G401.6 (cell line): ENCODE measurements around the gene ZCCHC7.
"Not testable (repeated sequence)": the region's sequence is repeated elsewhere in the genome, so short reads cannot be mapped to it uniquely, and the experiment has no call there.

Source experiments
- FAIRE-seq: peaks from 2 replicates; lab custom pipeline; 2012; peaks lifted over from hg19 to GRCh38; lab: Jason Lieb, UNC

ZCCHC7 gene

GRCh38 chr9:37378613-37379004, 258.2 kb downstream of the ZCCHC7 start:
- no peak for FAIRE-seq

GRCh38 chr9:37379835-37380234, 259.5 kb downstream of the ZCCHC7 start:
- no peak for FAIRE-seq

- no peak for FAIRE-seq
Measured at GRCh38 chr9:37380570-37380969, 260.2 kb downstream of the ZCCHC7 start.

- FAIRE-seq = no peak
Measured at GRCh38 chr9:37381094-37381741, 260.8 kb downstream of the ZCCHC7 start.

- no peak for FAIRE-seq
Measured at GRCh38 chr9:37382161-37382981, 262.0 kb downstream of the ZCCHC7 start.

GRCh38 chr9:37382982-37383357, 262.6 kb downstream of the ZCCHC7 start:
- FAIRE-seq = no peak

- FAIRE-seq = no peak
Measured at GRCh38 chr9:37383393-37383792, 263.0 kb downstream of the ZCCHC7 start.

GRCh38 chr9:37383876-37384746, 263.7 kb downstream of the ZCCHC7 start:
- no peak for FAIRE-seq

GRCh38 chr9:37385286-37385685, 264.9 kb downstream of the ZCCHC7 start:
- FAIRE-seq = no peak

GRCh38 chr9:37386988-37387387, 266.6 kb downstream of the ZCCHC7 start:
- no peak for FAIRE-seq

- FAIRE-seq = no peak
Measured at GRCh38 chr9:37390759-37391158, 270.4 kb downstream of the ZCCHC7 start.

GRCh38 chr9:37392272-37392671, 271.9 kb downstream of the ZCCHC7 start:
- no peak for FAIRE-seq

GRCh38 chr9:37395229-37395628, 274.9 kb downstream of the ZCCHC7 start:
- FAIRE-seq = no peak

GRCh38 chr9:37395663-37396062, 275.3 kb downstream of the ZCCHC7 start:
- FAIRE-seq = no peak

GRCh38 chr9:37397948-37398347, 277.6 kb downstream of the ZCCHC7 start:
- FAIRE-seq = not testable (repeated sequence)

GRCh38 chr9:37398464-37399025, 278.2 kb downstream of the ZCCHC7 start:
- no peak for FAIRE-seq

- FAIRE-seq = no peak
Measured at GRCh38 chr9:37399336-37399735, 279.0 kb downstream of the ZCCHC7 start.

GRCh38 chr9:37404590-37404989, 284.2 kb downstream of the ZCCHC7 start:
- no peak for FAIRE-seq

GRCh38 chr9:37405350-37405749, 285.0 kb downstream of the ZCCHC7 start:
- no peak for FAIRE-seq

GRCh38 chr9:37405764-37406380, 285.5 kb downstream of the ZCCHC7 start:
- FAIRE-seq = no peak

GRCh38 chr9:37406603-37407401, 286.4 kb downstream of the ZCCHC7 start:
- FAIRE-seq = no peak
